Kidney epithelial cell (primary cell): ENCODE data around the gene PRIMPOL. TPM values are rescaled to one million over a fixed set of nuclear protein-coding genes. Genes with fewer than 3 reads are reported as not detected.
"Not testable (repeated sequence)": the region's sequence is repeated elsewhere in the genome, so short reads cannot be mapped to it uniquely, and the experiment has no call there.

Experiments used
- DNase-seq: peaks from one replicate; pipeline ENCODE4 v3.0.0-alpha.2; 2010; ENCODE audit warnings: low read depth
- H3K27me3 ChIP-seq: 2 replicates; pipeline ENCODE4 v1.6.0; 2011; ENCODE audit warnings: low read length; ENCODE audit not compliant: control insufficient read depth, insufficient read depth
- H3K36me3 ChIP-seq: 2 replicates; pipeline ENCODE4 v1.5.1; 2011; ENCODE audit warnings: low read length; ENCODE audit not compliant: control insufficient read depth, insufficient read depth
- H3K4me3 ChIP-seq: 2 replicates; pipeline ENCODE4 v1.5.1; 2011; ENCODE audit warnings: low read depth, mild to moderate bottlenecking, control low read depth, low read length
- total RNA-seq: library from RNA; depleted of rRNA; stranded (reverse); fragments of >200 nt; gene quantifications from 2 replicates; pipeline ENCODE4 v1.2.3, GENCODE V29; 2015
- TF ChIP-seq, protein P1 (sequence below): IDR thresholded peaks from 2 replicates; pipeline ENCODE4 v1.5.1; 2011; ENCODE audit warnings: mild to moderate bottlenecking, moderate library complexity, low read length, control low read depth, inconsistent platforms; ENCODE audit not compliant: insufficient read depth, poor library complexity, severe bottlenecking

The PRIMPOL gene
- total RNA-seq, result 9.0 and 12.3 TPM in 2 replicates

GRCh38 chr4:184649026-184649970, at the start of gene PRIMPOL, which contains the start of gene CASP3:
PRIMPOL (plus strand) TSS chr4:184649738; CDS start chr4:184657141, 7,403 bp downstream.
CASP3 (minus strand) TSS chr4:184649447; CDS start chr4:184638453, 10,994 bp downstream.
- DNase-seq, result peak; percentile 65
- TF ChIP-seq, protein P1, sequence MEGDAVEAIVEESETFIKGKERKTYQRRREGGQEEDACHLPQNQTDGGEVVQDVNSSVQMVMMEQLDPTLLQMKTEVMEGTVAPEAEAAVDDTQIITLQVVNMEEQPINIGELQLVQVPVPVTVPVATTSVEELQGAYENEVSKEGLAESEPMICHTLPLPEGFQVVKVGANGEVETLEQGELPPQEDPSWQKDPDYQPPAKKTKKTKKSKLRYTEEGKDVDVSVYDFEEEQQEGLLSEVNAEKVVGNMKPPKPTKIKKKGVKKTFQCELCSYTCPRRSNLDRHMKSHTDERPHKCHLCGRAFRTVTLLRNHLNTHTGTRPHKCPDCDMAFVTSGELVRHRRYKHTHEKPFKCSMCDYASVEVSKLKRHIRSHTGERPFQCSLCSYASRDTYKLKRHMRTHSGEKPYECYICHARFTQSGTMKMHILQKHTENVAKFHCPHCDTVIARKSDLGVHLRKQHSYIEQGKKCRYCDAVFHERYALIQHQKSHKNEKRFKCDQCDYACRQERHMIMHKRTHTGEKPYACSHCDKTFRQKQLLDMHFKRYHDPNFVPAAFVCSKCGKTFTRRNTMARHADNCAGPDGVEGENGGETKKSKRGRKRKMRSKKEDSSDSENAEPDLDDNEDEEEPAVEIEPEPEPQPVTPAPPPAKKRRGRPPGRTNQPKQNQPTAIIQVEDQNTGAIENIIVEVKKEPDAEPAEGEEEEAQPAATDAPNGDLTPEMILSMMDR, result peak; percentile 14
- peak within 1 kb of the TSS; percentile 93 for H3K4me3 ChIP-seq
- H3K36me3 ChIP-seq, result no peaks in the 10 kb centered on the region
- no peaks in the 10 kb centered on the region for H3K27me3 ChIP-seq

DNA sequence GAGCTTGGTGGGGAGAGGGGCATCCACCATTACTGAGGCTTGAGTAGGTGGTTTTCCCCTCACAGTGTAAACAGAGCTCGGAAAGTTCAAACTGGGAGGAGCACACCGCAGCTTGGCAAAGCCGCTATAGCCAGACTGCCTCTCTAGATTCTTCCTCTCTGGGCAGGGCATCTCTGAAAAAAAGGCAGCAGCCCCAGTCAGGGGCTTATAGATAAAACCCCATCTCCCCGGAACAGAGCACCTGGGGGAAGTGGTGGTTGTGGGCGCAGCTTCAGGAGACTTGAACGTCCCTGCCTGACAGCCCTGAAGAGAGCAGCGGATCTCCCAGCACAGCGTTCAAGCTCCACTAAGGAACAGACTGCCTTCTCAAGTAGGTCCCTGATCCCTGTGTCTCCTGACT, 48.6 kb upstream of the PRIMPOL start:
- not testable (repeated sequence) for H3K27me3 ChIP-seq, DNase-seq, H3K36me3 ChIP-seq, H3K4me3 ChIP-seq

DNA sequence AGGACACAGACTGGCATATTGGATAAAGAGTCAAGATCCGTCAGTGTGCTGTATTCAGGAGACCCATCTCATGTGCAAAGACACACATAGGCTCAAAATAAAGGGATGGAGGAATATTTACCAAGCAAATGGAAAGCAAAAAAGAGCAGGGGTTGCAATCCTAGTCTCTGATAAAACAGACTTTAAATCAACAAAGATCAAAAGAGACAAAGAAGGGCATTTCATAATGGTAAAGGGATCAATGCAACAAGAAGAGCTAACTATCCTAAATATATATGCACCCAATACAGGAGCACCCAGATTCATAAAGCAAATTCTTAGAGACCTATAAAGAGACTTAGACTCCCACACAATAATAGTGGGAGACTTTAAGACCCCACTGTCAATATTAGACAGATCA, 46.7 kb upstream of the PRIMPOL start:
- H3K4me3 ChIP-seq, DNase-seq, H3K27me3 ChIP-seq, H3K36me3 ChIP-seq: not testable (repeated sequence)

- not testable (repeated sequence) for H3K27me3 ChIP-seq, DNase-seq, H3K4me3 ChIP-seq, H3K36me3 ChIP-seq
Observed at GRCh38 chr4:184607429-184607828, 42.1 kb upstream of the PRIMPOL start.

DNA sequence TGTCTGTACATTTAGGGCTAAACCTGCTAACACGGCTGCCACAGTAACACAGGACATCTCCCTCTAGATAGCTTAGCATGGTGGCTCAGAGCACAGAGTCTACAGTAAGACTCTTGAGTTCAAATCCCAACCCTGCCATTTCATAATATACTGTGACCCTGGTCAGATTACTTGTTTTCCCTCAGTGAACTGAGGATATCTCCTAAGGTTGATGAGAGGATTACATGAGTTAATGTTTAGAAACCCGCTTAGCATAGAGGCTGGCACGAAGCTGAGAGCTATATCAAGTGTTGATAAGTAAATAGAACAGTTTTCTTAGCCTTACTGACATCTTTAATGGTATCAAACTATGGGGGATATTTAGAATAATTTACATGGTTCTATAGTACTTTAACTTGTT, 37.5 kb upstream of the PRIMPOL start:
- DNase-seq, result no peak
- no peaks in the 10 kb centered on the region for H3K36me3 ChIP-seq
- TF ChIP-seq, protein P1, result no peak
- H3K4me3 ChIP-seq, result no peak overlapping the region
- no peaks in the 10 kb centered on the region for H3K27me3 ChIP-seq

DNA sequence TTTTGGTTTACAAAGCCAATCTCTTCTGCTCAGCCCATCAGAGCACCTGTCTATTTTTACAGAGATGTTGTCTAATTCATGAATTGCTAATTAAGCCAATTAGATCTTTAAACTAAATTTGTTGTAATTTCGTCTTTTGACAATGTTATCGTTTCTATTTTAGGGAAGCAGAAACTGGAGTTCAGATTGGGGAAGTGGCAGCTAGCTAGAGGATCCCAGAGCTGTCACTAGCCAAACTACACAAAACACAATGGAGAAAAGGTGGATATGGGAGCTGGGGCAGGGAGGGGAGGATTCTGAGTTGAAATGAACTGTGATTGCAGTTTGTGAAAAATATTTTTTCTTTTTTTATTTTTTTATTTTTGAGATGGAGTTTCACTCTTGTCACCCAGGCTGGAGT, 36.1 kb upstream of the PRIMPOL start:
- TF ChIP-seq, protein P1, result no peak
- H3K36me3 ChIP-seq, result no peaks in the 10 kb centered on the region
- no peaks in the 10 kb centered on the region for H3K27me3 ChIP-seq
- H3K4me3 ChIP-seq, result no peak overlapping the region
- DNase-seq, result no peak

- no peak overlapping the region for H3K4me3 ChIP-seq
- no peaks in the 10 kb centered on the region for H3K27me3 ChIP-seq
- TF ChIP-seq, protein P1, result no peak
- H3K36me3 ChIP-seq, result no peaks in the 10 kb centered on the region
- DNase-seq, result no peak
Observed at GRCh38 chr4:184614509-184614908, 35.0 kb upstream of the PRIMPOL start.

DNA sequence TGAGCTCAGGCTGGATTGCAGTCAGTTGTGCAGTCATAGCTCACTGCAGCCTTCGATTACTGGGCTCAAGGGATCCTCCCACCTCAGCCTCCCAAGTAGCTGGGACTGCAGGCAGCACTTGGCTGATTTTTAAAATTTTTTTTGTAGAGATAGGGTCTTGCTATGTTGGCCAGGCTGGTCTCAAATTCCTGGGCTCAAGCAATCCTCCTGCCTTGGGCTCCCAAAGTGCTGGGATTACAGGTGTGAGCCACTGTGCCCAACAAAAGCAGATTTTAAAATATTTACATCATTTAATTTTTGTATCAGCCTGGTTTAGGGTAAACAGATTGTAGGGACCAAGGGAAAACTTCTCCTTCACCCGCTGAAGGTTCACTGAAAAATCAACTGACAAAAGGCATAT, 33.4 kb upstream of the PRIMPOL start:
- H3K36me3 ChIP-seq, result not testable (repeated sequence)

More for the DNA sequence above, 33.4 kb upstream of the PRIMPOL start:
- not testable (repeated sequence) for H3K4me3 ChIP-seq, H3K27me3 ChIP-seq, DNase-seq
